NCI-H345 (cell line): Measurements from ENCODE around the gene ABCC9.
"Not testable (repeated sequence)": the region's sequence is repeated elsewhere in the genome, so short reads cannot be mapped to it uniquely, and the experiment has no call there.

Experiments
- DNase-seq: peaks from one replicate; lab custom pipeline; 2025; lab: John Stamatoyannopoulos, UW

The ABCC9 gene

GRCh38 chr12:21933656-21934055 lies 7.6 kb downstream of the ABCC9 start:
- no peak for DNase-seq

- DNase-seq, result not testable (repeated sequence)
These were observed 11.3 kb downstream of the ABCC9 start for GRCh38 chr12:21929972-21930371.

GRCh38 chr12:21925296-21925913 lies 15.8 kb downstream of the ABCC9 start:
- DNase-seq, result no peak

GRCh38 chr12:21921436-21921835 lies 19.8 kb downstream of the ABCC9 start:
- DNase-seq, result no peak

GRCh38 chr12:21918456-21918855 lies 22.8 kb downstream of the ABCC9 start:
- DNase-seq, result no peak

- DNase-seq, result no peak
These were observed 27.4 kb downstream of the ABCC9 start for GRCh38 chr12:21913823-21914222.

GRCh38 chr12:21912318-21912717 lies 28.9 kb downstream of the ABCC9 start:
- no peak for DNase-seq

- DNase-seq, result no peak
These were observed 29.4 kb downstream of the ABCC9 start for GRCh38 chr12:21911832-21912231.

GRCh38 chr12:21910657-21911056 lies 30.6 kb downstream of the ABCC9 start:
- DNase-seq, result no peak

GRCh38 chr12:21907948-21908837 lies 33.0 kb downstream of the ABCC9 start:
- no peak for DNase-seq

- no peak for DNase-seq
These were observed 34.2 kb downstream of the ABCC9 start for GRCh38 chr12:21906919-21907493.

GRCh38 chr12:21899532-21899931 lies 41.7 kb downstream of the ABCC9 start:
- not testable (repeated sequence) for DNase-seq

- DNase-seq, result no peak
These were observed 45.6 kb downstream of the ABCC9 start for GRCh38 chr12:21895651-21896050.

- DNase-seq, result no peak
These were observed 46.2 kb downstream of the ABCC9 start for GRCh38 chr12:21894792-21895595.

- no peak for DNase-seq
These were observed 47.3 kb downstream of the ABCC9 start for GRCh38 chr12:21893924-21894323.

- DNase-seq, result no peak
These were observed 48.9 kb downstream of the ABCC9 start for GRCh38 chr12:21892341-21892740.

- no peak for DNase-seq
These were observed 49.4 kb downstream of the ABCC9 start for GRCh38 chr12:21891751-21892217.

GRCh38 chr12:21888276-21888863 lies 52.9 kb downstream of the ABCC9 start:
- DNase-seq, result no peak

GRCh38 chr12:21884936-21885335 lies 56.3 kb downstream of the ABCC9 start:
- no peak for DNase-seq

- no peak for DNase-seq
These were observed 58.6 kb downstream of the ABCC9 start for GRCh38 chr12:21882635-21883034.

GRCh38 chr12:21881965-21882364 lies 59.3 kb downstream of the ABCC9 start:
- no peak for DNase-seq

- no peak for DNase-seq
These were observed 61.9 kb downstream of the ABCC9 start for GRCh38 chr12:21879312-21879711.
